Activated CD4-positive, alpha-beta memory T cell treated with anti-CD3 and anti-CD28 coated beads for 36 hours (primary cell): ENCODE data around the gene ARID5B. TPM values are rescaled to one million over a fixed set of nuclear protein-coding genes. Genes with fewer than 3 reads are reported as not detected.
"Not testable (repeated sequence)": the region's sequence is repeated elsewhere in the genome, so short reads cannot be mapped to it uniquely, and the experiment has no call there.

Source experiments
- CTCF ChIA-PET: fragments of 350-600 bp; sonication (Branson Sonifier 250); formaldehyde crosslinking; loops from one replicate; lab custom pipeline; 2021; ENCODE audit warnings: antibody characterized with exemption, inconsistent platforms; lab: Charles Lee
- POLR2A ChIA-PET: fragments of 350-600 bp; sonication (Branson Sonifier 250); formaldehyde crosslinking; loops from one replicate; lab custom pipeline; 2021; ENCODE audit warnings: antibody characterized with exemption; lab: Charles Lee
- DNase-seq: peaks from one replicate; pipeline ENCODE4 v3.0.0-alpha.2; 2020
- H3K27ac Mint-ChIP-seq: one replicate; pipeline ENCODE4 v1.8.0; 2021; ENCODE audit warnings: mixed read lengths
- H3K27me3 Mint-ChIP-seq: one replicate; pipeline ENCODE4 v1.8.0; 2021; ENCODE audit warnings: mixed read lengths
- H3K36me3 Mint-ChIP-seq: one replicate; pipeline ENCODE4 v1.8.0; 2021; ENCODE audit warnings: mixed read lengths
- H3K4me1 Mint-ChIP-seq: one replicate; pipeline ENCODE4 v1.8.0; 2021; ENCODE audit warnings: low read depth, mixed read lengths
- H3K4me3 Mint-ChIP-seq: one replicate; pipeline ENCODE4 v1.8.0; 2021; ENCODE audit warnings: mild to moderate bottlenecking, mixed read lengths
- H3K9me3 Mint-ChIP-seq: one replicate; pipeline ENCODE4 v1.8.0; 2021; ENCODE audit warnings: mixed read lengths
- intact Hi-C: fragments of 100-400 bp; cut with micrococcal nuclease; formaldehyde crosslinking; loops from one replicate; pipeline ENCODE4 v1.15.1; 2023
- total RNA-seq, 2 experiments: library from RNA; stranded (reverse); gene quantifications; one replicate each; pipeline ENCODE4 v1.2.3, GENCODE V29; 2021

ARID5B gene
- total RNA-seq, 2 experiments from 2014 or later, result 79.4 to 79.6 TPM

- intact Hi-C loops, H3K4me3 Mint-ChIP-seq, H3K9me3 Mint-ChIP-seq, DNase-seq, H3K27me3 Mint-ChIP-seq: not testable (repeated sequence)
- H3K27ac Mint-ChIP-seq, result peak overlapping the region; percentile 85
- ChIA-PET POLR2A (interaction anchor here (0.6 to 1.4 kb wide), 5 partner anchors 8 to 90 kb away, joined by 3 to 6 read pairs (median 4); no protein-coding TSS in a partner anchor), CTCF (interaction anchor here (0.7 to 4.6 kb wide), 5 partner anchors 9 to 217 kb away, joined by 3 to 27 read pairs (median 4); no protein-coding TSS in a partner anchor)
- H3K36me3 Mint-ChIP-seq, result peaks cover 40% of the 10 kb centered on the region
- peaks cover 88% of the 10 kb centered on the region for H3K4me1 Mint-ChIP-seq
Measured at GRCh38 chr10:62028502-62028842, 127.0 kb downstream of the ARID5B start.

- no peak overlapping the region for H3K4me3 Mint-ChIP-seq
- peak overlapping the region; percentile 85 for H3K27ac Mint-ChIP-seq
- no peak for DNase-seq
- ChIA-PET CTCF (interaction anchor here (1.1 to 4.6 kb wide), 3 partner anchors 10 to 216 kb away, joined by 3 to 27 read pairs (median 4); no protein-coding TSS in a partner anchor), POLR2A (interaction anchor here (1.0 to 1.4 kb wide), 4 partner anchors 9 to 91 kb away, joined by 3 to 7 read pairs (median 5); no protein-coding TSS in a partner anchor)
- H3K4me1 Mint-ChIP-seq, result peaks cover 83% of the 10 kb centered on the region
- intact Hi-C loops, result no loop called here
- peaks cover 31% of the 10 kb centered on the region for H3K36me3 Mint-ChIP-seq
- no peaks in the 10 kb centered on the region for H3K27me3 Mint-ChIP-seq
- H3K9me3 Mint-ChIP-seq, result no peaks in the 10 kb centered on the region
Measured at GRCh38 chr10:62029401-62029800, 127.9 kb downstream of the ARID5B start.

GRCh38 chr10:62031507-62031906, 130.0 kb downstream of the ARID5B start:
- CTCF ChIA-PET, result interaction anchor here (0.6 to 4.6 kb wide), 4 partner anchors 8 to 214 kb away, joined by 3 to 27 read pairs (median 4); no protein-coding TSS in a partner anchor
- no peaks in the 10 kb centered on the region for H3K9me3 Mint-ChIP-seq
- H3K27me3 Mint-ChIP-seq, result no peaks in the 10 kb centered on the region
- intact Hi-C loops, result no loop called here
- no peak for DNase-seq
- POLR2A ChIA-PET, result interaction anchor here (0.8 to 1.6 kb wide), 2 partner anchors 12 to 88 kb away, joined by 3 read pairs; no protein-coding TSS in a partner anchor
- H3K27ac Mint-ChIP-seq, result peak overlapping the region; percentile 85
- H3K36me3 Mint-ChIP-seq, result peaks cover 28% of the 10 kb centered on the region
- H3K4me3 Mint-ChIP-seq, result no peak overlapping the region
- H3K4me1 Mint-ChIP-seq, result peaks cover 84% of the 10 kb centered on the region

GRCh38 chr10:62033125-62033524, 131.6 kb downstream of the ARID5B start:
- Mint-ChIP-seq H3K27me3 (no peaks in the 10 kb centered on the region), H3K9me3 (no peaks in the 10 kb centered on the region), H3K4me3 (no peak overlapping the region), H3K36me3 (peaks cover 23% of the 10 kb centered on the region), H3K4me1 (peaks cover 85% of the 10 kb centered on the region), H3K27ac (peak overlapping the region; percentile 85)
- ChIA-PET POLR2A (interaction anchor here (1.6 kb wide), 1 partner anchor 17 kb away, joined by 3 read pairs; no protein-coding TSS in a partner anchor), CTCF (no interaction called here)
- DNase-seq, result no peak
- intact Hi-C loops, result no loop called here

GRCh38 chr10:62034096-62034640, 132.7 kb downstream of the ARID5B start:
- no peak overlapping the region for H3K4me3 Mint-ChIP-seq
- intact Hi-C loops, result no loop called here
- H3K9me3 Mint-ChIP-seq, result no peaks in the 10 kb centered on the region
- no peaks in the 10 kb centered on the region for H3K27me3 Mint-ChIP-seq
- H3K36me3 Mint-ChIP-seq, result peaks cover 23% of the 10 kb centered on the region
- H3K4me1 Mint-ChIP-seq, result peaks cover 83% of the 10 kb centered on the region
- CTCF ChIA-PET, result no interaction called here
- POLR2A ChIA-PET, result interaction anchor here (1.6 kb wide), 1 partner anchor 15 kb away, joined by 3 read pairs; no protein-coding TSS in a partner anchor
- no peak overlapping the region for H3K27ac Mint-ChIP-seq
- DNase-seq, result no peak

GRCh38 chr10:62036186-62037081, 134.9 kb downstream of the ARID5B start:
- peak; percentile 44 for DNase-seq
- H3K4me3 Mint-ChIP-seq, result no peak overlapping the region
- no peaks in the 10 kb centered on the region for H3K9me3 Mint-ChIP-seq
- H3K36me3 Mint-ChIP-seq, result peaks cover 16% of the 10 kb centered on the region
- H3K27me3 Mint-ChIP-seq, result no peaks in the 10 kb centered on the region
- peaks cover 80% of the 10 kb centered on the region for H3K4me1 Mint-ChIP-seq
- CTCF ChIA-PET, result interaction anchor here (0.7 to 8.8 kb wide), 7 partner anchors 9 to 401 kb away, joined by 3 to 94 read pairs (median 27); no protein-coding TSS in a partner anchor
- POLR2A ChIA-PET, result interaction anchor here (1.3 to 8.1 kb wide), 2 partner anchors 12 to 209 kb away, joined by 4 to 87 read pairs; no protein-coding TSS in a partner anchor
- intact Hi-C loops, result no loop called here
- H3K27ac Mint-ChIP-seq, result peak overlapping the region; percentile 76

GRCh38 chr10:62037166-62037831, 135.8 kb downstream of the ARID5B start:
- intact Hi-C loops, result no loop called here
- ChIA-PET CTCF (interaction anchor here (0.7 to 8.8 kb wide), 16 partner anchors 7 to 400 kb away, joined by 3 to 94 read pairs (median 8); no protein-coding TSS in a partner anchor), POLR2A (interaction anchor here (1.3 to 8.1 kb wide), 4 partner anchors 11 to 208 kb away, joined by 4 to 87 read pairs (median 10); no protein-coding TSS in a partner anchor)
- no peaks in the 10 kb centered on the region for H3K9me3 Mint-ChIP-seq
- H3K27ac Mint-ChIP-seq, result peak overlapping the region; percentile 86
- H3K36me3 Mint-ChIP-seq, result peaks cover 19% of the 10 kb centered on the region
- no peak for DNase-seq
- no peak overlapping the region for H3K4me3 Mint-ChIP-seq
- H3K27me3 Mint-ChIP-seq, result no peaks in the 10 kb centered on the region
- peaks cover 82% of the 10 kb centered on the region for H3K4me1 Mint-ChIP-seq

- Mint-ChIP-seq H3K27ac (peak overlapping the region; percentile 86), H3K36me3 (peaks cover 18% of the 10 kb centered on the region), H3K4me3 (peak overlapping the region; percentile 47), H3K4me1 (peaks cover 81% of the 10 kb centered on the region), H3K9me3 (no peaks in the 10 kb centered on the region), H3K27me3 (no peaks in the 10 kb centered on the region)
- CTCF ChIA-PET, result interaction anchor here (0.7 to 8.8 kb wide), 29 partner anchors 8 to 231 kb away, joined by 3 to 94 read pairs (median 7); partner anchors contain the start of gene RTKN2
- intact Hi-C loops, result loop anchor here (1.0 kb wide), 1 partner anchor 207 kb away; no protein-coding TSS in a partner anchor
- no peak for DNase-seq
- POLR2A ChIA-PET, result interaction anchor here (0.8 to 8.1 kb wide), 9 partner anchors 11 to 207 kb away, joined by 3 to 87 read pairs (median 5); no protein-coding TSS in a partner anchor
Measured at GRCh38 chr10:62037890-62038608, 136.6 kb downstream of the ARID5B start.

GRCh38 chr10:62038609-62039190, 137.2 kb downstream of the ARID5B start:
- Mint-ChIP-seq H3K4me1 (peaks cover 81% of the 10 kb centered on the region), H3K27ac (peak overlapping the region; percentile 84), H3K9me3 (no peaks in the 10 kb centered on the region), H3K4me3 (peak overlapping the region; percentile 47), H3K27me3 (no peaks in the 10 kb centered on the region), H3K36me3 (peaks cover 22% of the 10 kb centered on the region)
- intact Hi-C loops, result loop anchor here (1.0 kb wide), 1 partner anchor 207 kb away; no protein-coding TSS in a partner anchor
- ChIA-PET POLR2A (interaction anchor here (0.8 to 8.1 kb wide), 9 partner anchors 10 to 206 kb away, joined by 3 to 87 read pairs (median 5); no protein-coding TSS in a partner anchor), CTCF (interaction anchor here (0.7 to 8.8 kb wide), 35 partner anchors 8 to 387 kb away, joined by 3 to 94 read pairs (median 5); partner anchors contain the start of gene RTKN2)
- DNase-seq, result peak; percentile 85

GRCh38 chr10:62039954-62040353, 138.5 kb downstream of the ARID5B start:
- intact Hi-C loops, result loop anchor here (10.0 kb wide), 1 partner anchor 385 kb away; no protein-coding TSS in a partner anchor
- peak overlapping the region; percentile 70 for H3K27ac Mint-ChIP-seq
- peaks cover 24% of the 10 kb centered on the region for H3K36me3 Mint-ChIP-seq
- ChIA-PET CTCF (interaction anchor here (1.3 to 8.8 kb wide), 15 partner anchors 10 to 225 kb away, joined by 3 to 94 read pairs (median 13); no protein-coding TSS in a partner anchor), POLR2A (interaction anchor here (2.9 to 8.1 kb wide), 2 partner anchors 9 to 14 kb away, joined by 20 to 87 read pairs; no protein-coding TSS in a partner anchor)
- H3K27me3 Mint-ChIP-seq, result no peaks in the 10 kb centered on the region
- peaks cover 85% of the 10 kb centered on the region for H3K4me1 Mint-ChIP-seq
- H3K9me3 Mint-ChIP-seq, result no peaks in the 10 kb centered on the region
- no peak overlapping the region for H3K4me3 Mint-ChIP-seq
- DNase-seq, result no peak
